Kidney (tissue), 14 donors: Measurements from ENCODE around the gene TIPARP. TPM values are rescaled to one million over a fixed set of nuclear protein-coding genes. Genes with fewer than 3 reads are reported as not detected.
A peak's percentile ranks its signal among the peaks of the same experiment; 100 is the strongest.

Source experiments
- DNase-seq, 5 donors: peaks; one replicate each; pipeline ENCODE4 v3.0.0-alpha.2; 2013 to 2020
- FAIRE-seq: peaks from 2 replicates; lab custom pipeline; 2012; peaks lifted over from hg19 to GRCh38; lab: Jason Lieb, UNC
- H3K27ac ChIP-seq, 2 donors: one replicate each; pipeline ENCODE4 v1.7.0; 2013; ENCODE audit warnings: low read depth in 2 of 2, low read length in 2 of 2, inconsistent platforms in 1 of 2
- H3K27me3 ChIP-seq: one replicate; pipeline ENCODE4 v1.7.1; 2013; ENCODE audit warnings: low read length, inconsistent platforms; ENCODE audit not compliant: control insufficient read depth, insufficient read depth
- H3K36me3 ChIP-seq, 3 donors: one replicate each; pipeline versions ENCODE4 v1.7.0 to v1.7.1; 2013; ENCODE audit warnings: low read length in 3 of 3, control low read depth in 1 of 3, inconsistent platforms in 1 of 3; ENCODE audit not compliant: insufficient read depth in 3 of 3, control insufficient read depth in 2 of 3
- H3K4me1 ChIP-seq, 3 donors: one replicate each; pipeline versions ENCODE4 v1.7.0 to v1.7.1; 2013; ENCODE audit warnings: low read length in 3 of 3, inconsistent platforms in 1 of 3, low read depth in 1 of 3; ENCODE audit not compliant: control insufficient read depth in 2 of 3, insufficient read depth in 2 of 3
- H3K4me3 ChIP-seq, 3 donors: one replicate each; pipeline versions ENCODE4 v1.7.0 to v1.8.1; 2013; ENCODE audit warnings: low read length in 3 of 3, control low read depth in 1 of 3, inconsistent platforms in 1 of 3
- H3K9ac ChIP-seq, 3 donors: one replicate each; pipeline versions ENCODE4 v1.7.0 to v1.7.1; 2013; ENCODE audit warnings: low read length in 3 of 3, control low read depth in 1 of 3, inconsistent platforms in 1 of 3
- H3K9me3 ChIP-seq, 3 donors: one replicate each; pipeline versions ENCODE4 v1.7.0 to v1.7.1; 2013; ENCODE audit warnings: low read length in 3 of 3, control low read depth in 1 of 3, inconsistent platforms in 1 of 3; ENCODE audit not compliant: control insufficient read depth in 2 of 3, insufficient read depth in 1 of 3
- CTCF ChIP-seq: IDR thresholded peaks from 3 replicates; pipeline ENCODE4 v1.5.1; 2012; ENCODE audit warnings: mild to moderate bottlenecking, moderate library complexity, borderline replicate concordance; ENCODE audit not compliant: insufficient read depth; ENCODE audit errors: extremely low read depth
- intact Hi-C: fragments of 100-400 bp; cut with DNase I; formaldehyde crosslinking; loops from one replicate; pipeline ENCODE4 v1.11.1; 2022
- polyA plus RNA-seq: library from polyadenylated mRNA; stranded (reverse); fragments of 350-450 nt; fragmentation: Illumina TruSeq; extraction: RNeasy Lipid Tissue Mini Kit (QIAGEN cat#74804); gene quantifications from one replicate; pipeline ENCODE4 v1.2.3, GENCODE V29; 2014; ENCODE audit warnings: low read depth, low replicate concordance; ENCODE audit not compliant: insufficient read depth
- total RNA-seq: library from RNA; stranded (reverse); fragmentation: NEBNext Ultra II Directional; extraction: Animal tissue kit (Norgen Biotek cat#: 25700); gene quantifications from one replicate; pipeline ENCODE4 v1.2.1, GENCODE V29; 2021
- donor health status: control.
- donor health status: control.
- donor health status: control.
- donor health status: control.
- donor health status: control.
- donor health status: DM: yes; HTN: yes; CAD: no.
- donor health status: Normal renal cell carcinoma (clear cell type).

TIPARP gene
- total and polyA plus RNA-seq, 2 donors from 2014 or later: 9.5 to 21.8 TPM

GRCh38 chr3:156627946-156628569 lies 46.3 kb upstream of the TIPARP start:
- Histone ChIP-seq H3K27me3 (no peaks in the 10 kb centered on the region), H3K9ac (no peak overlapping the region), H3K9me3 (no peaks in the 10 kb centered on the region), H3K27ac (no peak overlapping the region), H3K36me3 (no peaks in the 10 kb centered on the region), H3K4me1 (peaks cover 0 to 7% (median 3%) of the 10 kb centered on the region in 3 donors), H3K4me3 (no peak overlapping the region)
- intact Hi-C loops: no loop called here
- no peak for TF ChIP-seq CTCF
- no peak for FAIRE-seq
- peak in 2 of 5 donors; percentile 34 to 54 for DNase-seq

GRCh38 chr3:156628836-156629618 lies 45.4 kb upstream of the TIPARP start:
- FAIRE-seq (no peak), DNase-seq (no peak)
- Histone ChIP-seq H3K9me3 (no peaks in the 10 kb centered on the region), H3K4me1 (peaks cover 0 to 7% (median 3%) of the 10 kb centered on the region in 3 donors), H3K9ac (no peak overlapping the region), H3K4me3 (no peak overlapping the region), H3K27me3 (no peaks in the 10 kb centered on the region), H3K27ac (no peak overlapping the region), H3K36me3 (no peaks in the 10 kb centered on the region)
- TF ChIP-seq CTCF: no peak
- intact Hi-C loops: no loop called here

GRCh38 chr3:156630081-156630772 lies 44.2 kb upstream of the TIPARP start:
- FAIRE-seq (no peak), DNase-seq (peak in 3 of 5 donors; percentile 36 to 82 (median 78))
- Histone ChIP-seq H3K36me3 (no peaks in the 10 kb centered on the region), H3K27ac (no peak overlapping the region), H3K9ac (no peak overlapping the region), H3K4me3 (no peak overlapping the region), H3K4me1 (peaks cover 0 to 7% (median 3%) of the 10 kb centered on the region in 3 donors), H3K27me3 (no peaks in the 10 kb centered on the region), H3K9me3 (no peaks in the 10 kb centered on the region)
- no peak for TF ChIP-seq CTCF
- intact Hi-C loops: no loop called here
